IPS-NIHi7 (cell line): ENCODE data around the gene PAPSS2.
"Not testable (repeated sequence)": the region's sequence is repeated elsewhere in the genome, so short reads cannot be mapped to it uniquely, and the experiment has no call there.

ENCODE experiments used
- DNase-seq: peaks from one replicate; pipeline ENCODE4 v3.0.0; 2012; ENCODE audit warnings: mixed read lengths; ENCODE audit errors: extremely low spot score

Gene PAPSS2

GRCh38 chr10:87642486-87642885 is 17.2 kb upstream of the PAPSS2 start:
- no peak for DNase-seq

GRCh38 chr10:87642988-87643387 is 16.7 kb upstream of the PAPSS2 start:
- no peak for DNase-seq

- no peak for DNase-seq
Observed at GRCh38 chr10:87643920-87644319, 15.8 kb upstream of the PAPSS2 start.

- not testable (repeated sequence) for DNase-seq
Observed at GRCh38 chr10:87644500-87644899, 15.2 kb upstream of the PAPSS2 start.

GRCh38 chr10:87646192-87646909 is 13.3 kb upstream of the PAPSS2 start:
- DNase-seq = no peak

DNA sequence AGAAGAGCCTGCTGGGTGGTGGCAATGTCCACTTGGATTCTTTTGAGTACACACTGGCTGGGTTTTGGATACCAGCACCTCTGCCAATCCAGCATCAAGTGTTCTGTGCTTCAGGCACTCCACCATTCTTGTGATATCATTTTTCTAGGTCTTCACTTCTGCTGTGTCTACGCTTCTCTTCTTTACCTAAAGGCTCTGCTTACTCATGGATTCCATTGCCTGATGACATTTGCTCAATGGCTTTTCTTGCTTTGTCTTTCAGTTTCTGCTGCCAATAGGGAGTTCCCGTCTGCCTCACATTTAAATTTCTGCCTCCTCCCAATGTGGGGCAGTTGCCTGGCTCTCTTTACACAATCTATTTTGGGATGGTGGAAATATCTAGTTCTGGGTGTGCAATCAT is 12.7 kb upstream of the PAPSS2 start:
- DNase-seq = no peak

GRCh38 chr10:87650838-87651589 is 8.7 kb upstream of the PAPSS2 start:
- DNase-seq = no peak

GRCh38 chr10:87651801-87652200 is 7.9 kb upstream of the PAPSS2 start:
- DNase-seq = peak; percentile 54

DNA sequence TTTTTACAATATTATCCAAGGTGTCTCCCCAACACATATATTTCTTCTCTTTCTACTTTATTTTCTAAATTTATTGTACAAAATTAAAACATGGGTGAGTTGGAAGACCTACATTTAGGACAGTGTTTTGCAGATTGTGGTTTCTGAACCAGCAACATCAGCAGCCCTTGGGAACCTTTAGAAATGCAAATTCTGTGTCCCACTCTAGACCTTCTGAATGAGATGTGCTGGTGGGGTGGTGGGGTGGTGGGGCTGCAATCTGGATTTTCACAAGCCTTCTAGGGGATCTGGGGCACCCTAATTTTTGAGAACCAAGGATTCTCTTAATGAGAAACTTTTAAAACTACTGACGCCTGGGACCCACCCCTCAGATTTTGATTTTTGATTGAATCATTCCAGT is 7.4 kb upstream of the PAPSS2 start:
- no peak for DNase-seq

- no peak for DNase-seq
Observed at GRCh38 chr10:87654212-87654611, 5.5 kb upstream of the PAPSS2 start.

DNA sequence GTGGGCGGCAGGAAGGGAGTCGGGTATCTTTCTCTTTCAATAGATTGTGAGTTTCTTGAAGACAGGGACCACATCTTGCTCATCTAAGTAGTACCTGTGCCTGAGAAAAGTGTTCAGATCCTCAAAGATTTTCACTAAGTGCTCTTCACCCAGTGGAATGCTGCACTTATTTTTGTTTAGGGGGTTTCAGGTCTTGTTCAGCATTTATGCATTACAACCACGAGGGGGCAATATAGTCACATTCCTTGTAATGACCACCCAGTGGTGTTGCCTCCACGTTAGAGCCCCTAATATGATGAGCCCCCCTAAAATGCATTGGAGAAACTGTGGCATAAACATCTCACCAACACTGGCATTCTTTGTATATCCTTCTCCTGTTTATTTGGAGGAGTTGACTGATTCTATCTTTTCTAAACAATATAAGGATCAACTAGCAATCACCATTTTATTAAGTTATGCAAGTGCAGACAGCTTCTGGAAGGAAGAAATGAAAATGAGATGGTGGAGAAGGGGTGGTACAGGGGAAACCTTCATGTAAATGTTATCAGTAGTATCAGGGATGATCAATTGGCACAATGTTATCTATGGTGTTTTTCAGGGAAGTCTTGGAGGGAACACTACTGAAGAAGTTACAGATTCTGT is 3.1 kb upstream of the PAPSS2 start:
- peak; percentile 51 for DNase-seq

DNA sequence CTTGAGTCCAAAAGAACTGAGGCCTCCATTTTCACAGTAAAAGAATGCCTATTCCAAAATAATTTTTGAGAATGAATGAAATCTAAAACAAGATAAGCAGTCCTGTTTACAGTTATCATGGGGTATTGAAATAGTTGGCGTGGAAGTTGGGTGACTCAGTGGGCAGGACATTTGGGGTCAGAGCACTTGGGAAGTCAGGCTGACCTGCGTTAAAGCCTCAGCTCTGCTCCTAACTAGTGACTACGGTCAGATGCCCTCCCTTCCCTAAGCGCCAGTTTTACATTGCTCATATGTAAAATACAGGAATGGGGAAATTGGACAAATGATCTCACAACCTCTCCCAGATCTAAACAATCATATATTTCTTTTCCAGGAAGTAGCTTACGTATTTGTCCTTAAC is 2.3 kb upstream of the PAPSS2 start:
- DNase-seq = no peak

GRCh38 chr10:87658321-87658795 is 1.3 kb upstream of the PAPSS2 start:
- DNase-seq = no peak

- peak; percentile 72 for DNase-seq
Observed at GRCh38 chr10:87658858-87659555, 671 bp upstream of the PAPSS2 start.

GRCh38 chr10:87660484-87661133 is 931 bp downstream of the PAPSS2 start:
- no peak for DNase-seq

DNA sequence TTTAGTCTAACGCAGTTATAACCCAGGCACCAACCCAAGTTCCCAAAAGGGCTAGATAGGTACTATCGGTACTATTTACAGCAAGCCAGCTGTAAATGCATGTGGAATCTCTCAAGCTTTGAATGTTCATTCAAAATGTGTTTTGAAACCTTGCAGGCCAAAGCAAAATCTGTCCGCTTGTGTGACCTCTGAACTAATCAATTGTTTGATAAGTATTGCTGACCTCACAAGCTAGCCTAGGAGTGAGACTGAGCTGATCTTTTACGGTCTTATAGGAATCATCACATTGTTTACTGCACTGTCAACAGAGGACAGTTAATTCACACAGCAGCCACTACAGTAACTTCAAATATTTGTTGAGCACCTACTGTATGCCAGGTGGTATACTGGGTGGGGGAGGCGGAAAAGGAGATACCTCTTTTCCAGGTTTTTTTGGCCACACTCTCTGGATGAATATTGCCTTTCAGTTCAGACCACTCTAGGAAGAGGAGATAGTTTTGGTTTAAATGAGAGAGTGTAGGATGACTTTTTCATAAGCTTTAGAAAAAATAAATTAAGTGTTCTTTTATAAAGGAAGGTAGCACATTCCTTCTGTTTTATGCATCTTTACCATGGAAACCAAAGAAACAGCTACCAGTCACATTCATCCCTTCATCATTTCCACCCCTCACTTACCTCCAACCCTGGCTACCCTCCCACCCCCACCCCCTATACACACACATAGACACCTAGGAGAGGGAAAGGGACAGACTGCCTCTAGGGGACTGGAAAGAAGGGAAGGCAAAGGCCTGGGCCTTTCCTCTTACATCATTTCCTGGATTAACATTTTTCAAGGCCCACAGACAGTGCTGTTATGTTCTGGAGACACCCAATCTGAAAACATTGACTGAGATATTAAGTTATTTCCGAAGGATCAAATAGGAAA is 2.4 kb downstream of the PAPSS2 start:
- no peak for DNase-seq

DNA sequence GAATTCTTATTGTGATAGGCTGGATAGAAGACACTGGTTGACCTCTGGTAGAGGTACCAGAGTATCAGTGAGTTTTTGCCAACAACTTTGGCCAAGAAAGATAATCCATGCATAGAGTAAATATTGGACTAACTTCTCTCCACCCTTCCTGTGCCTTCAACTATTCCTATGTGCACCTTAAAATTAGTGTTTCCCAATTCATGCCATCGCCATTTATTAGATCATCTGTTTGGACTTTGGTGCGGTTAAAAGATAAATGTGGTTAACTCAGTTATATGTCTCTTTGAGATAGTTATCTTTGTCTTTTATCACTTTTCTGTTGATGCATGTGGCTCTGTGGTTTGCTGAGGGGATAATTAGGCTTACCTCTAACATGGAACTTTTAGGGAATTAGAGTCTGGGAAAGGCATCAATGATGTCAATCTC is 4.6 kb downstream of the PAPSS2 start:
- DNase-seq = no peak

GRCh38 chr10:87667493-87667892 is 7.8 kb downstream of the PAPSS2 start:
- no peak for DNase-seq

GRCh38 chr10:87668324-87669074 is 8.8 kb downstream of the PAPSS2 start:
- no peak for DNase-seq

GRCh38 chr10:87669752-87670151 is 10.1 kb downstream of the PAPSS2 start:
- DNase-seq = no peak
